Thoracic aorta (tissue), 2 donors: ENCODE results near the gene RBM23. TPM values are rescaled to one million over a fixed set of nuclear protein-coding genes. Genes with fewer than 3 reads are reported as not detected.

Source experiments
- ATAC-seq: fragments of 150-250 bp; one replicate; pipeline ENCODE4 v1.8.0; 2017; ENCODE audit warnings: low read depth; ENCODE audit not compliant: insufficient number of reproducible peaks, low FRiP score
- DNase-seq: peaks from one replicate; pipeline ENCODE4 v3.0.0-alpha.2; 2020; ENCODE audit warnings: low spot score
- H3K27ac ChIP-seq, 2 donors: fragments of 200-600 bp; sonication (generic); 1 replicate in 1 of 2; 2 replicates in 1 of 2; pipeline ENCODE4 v1.5.1; 2016; ENCODE audit warnings: mild to moderate bottlenecking in 2 of 2, moderate library complexity in 2 of 2
- H3K27me3 ChIP-seq: fragments of 200-600 bp; sonication (generic); replicated peaks from 2 replicates; pipeline ENCODE4 v1.6.0; 2016; ENCODE audit warnings: mild to moderate bottlenecking; ENCODE audit not compliant: insufficient read depth
- H3K36me3 ChIP-seq: fragments of 200-600 bp; sonication (generic); one replicate; pipeline ENCODE4 v1.5.1; 2016
- H3K4me1 ChIP-seq, 2 donors: fragments of 200-600 bp; sonication (generic); 1 replicate in 1 of 2; 2 replicates in 1 of 2; pipeline versions ENCODE4 v1.5.1 to v1.6.0; 2016; ENCODE audit warnings: low read depth in 2 of 2, mild to moderate bottlenecking in 1 of 2; ENCODE audit not compliant: control insufficient read depth in 1 of 2
- H3K4me3 ChIP-seq: fragments of 200-600 bp; sonication (generic); 2 replicates; pipeline ENCODE4 v1.5.1; 2016; ENCODE audit warnings: mild to moderate bottlenecking
- H3K9me3 ChIP-seq: fragments of 200-600 bp; sonication (generic); 2 replicates; pipeline ENCODE4 v1.5.1; 2016
- total RNA-seq, 2 donors: library from RNA; depleted of rRNA; stranded (reverse); fragments of >200 nt; gene quantifications; one replicate each; pipeline versions ENCODE4 v1.1.0 to v1.2.3, GENCODE V29; 2016
- TF ChIP-seq, protein P1 (sequence below): fragments of 200-600 bp; sonication (generic); IDR thresholded peaks from one replicate; pipeline ENCODE4 v1.5.1; 2019; ENCODE audit warnings: antibody characterized with exemption

RBM23 gene
- total RNA-seq, 2 donors from 2014 or later = 75.9 to 731 TPM

DNA sequence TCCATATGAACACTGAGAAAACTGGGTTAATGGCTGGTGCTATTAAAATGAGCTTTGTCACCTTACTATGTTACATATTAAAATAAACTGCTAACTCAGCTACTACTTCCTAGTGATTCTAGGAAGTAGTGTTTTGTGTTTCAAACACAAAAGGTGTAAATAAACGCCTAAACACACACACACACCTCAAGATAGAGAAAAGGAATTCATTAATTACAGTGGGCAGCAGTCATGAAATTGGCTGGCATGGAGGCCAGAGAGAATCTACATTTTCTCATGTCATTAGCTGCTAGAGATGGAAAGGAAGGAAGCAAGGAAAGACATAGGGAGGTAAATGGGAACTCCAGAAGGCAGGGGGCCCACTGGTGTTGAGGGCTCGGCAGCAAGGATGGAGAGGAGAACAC is 11.0 kb upstream of the RBM23 start:
- ATAC-seq = no peak
- H3K36me3 ChIP-seq = peaks cover 6% of the 10 kb centered on the region
- no peak for DNase-seq
- H3K27ac ChIP-seq = peak overlapping the region; percentile 92 to 94
- H3K4me3 ChIP-seq = peak overlapping the region; percentile 81
- H3K4me1 ChIP-seq = peaks cover 11 to 15% of the 10 kb centered on the region in 2 donors
- no peaks in the 10 kb centered on the region for H3K27me3 ChIP-seq
- TF ChIP-seq, protein P1, sequence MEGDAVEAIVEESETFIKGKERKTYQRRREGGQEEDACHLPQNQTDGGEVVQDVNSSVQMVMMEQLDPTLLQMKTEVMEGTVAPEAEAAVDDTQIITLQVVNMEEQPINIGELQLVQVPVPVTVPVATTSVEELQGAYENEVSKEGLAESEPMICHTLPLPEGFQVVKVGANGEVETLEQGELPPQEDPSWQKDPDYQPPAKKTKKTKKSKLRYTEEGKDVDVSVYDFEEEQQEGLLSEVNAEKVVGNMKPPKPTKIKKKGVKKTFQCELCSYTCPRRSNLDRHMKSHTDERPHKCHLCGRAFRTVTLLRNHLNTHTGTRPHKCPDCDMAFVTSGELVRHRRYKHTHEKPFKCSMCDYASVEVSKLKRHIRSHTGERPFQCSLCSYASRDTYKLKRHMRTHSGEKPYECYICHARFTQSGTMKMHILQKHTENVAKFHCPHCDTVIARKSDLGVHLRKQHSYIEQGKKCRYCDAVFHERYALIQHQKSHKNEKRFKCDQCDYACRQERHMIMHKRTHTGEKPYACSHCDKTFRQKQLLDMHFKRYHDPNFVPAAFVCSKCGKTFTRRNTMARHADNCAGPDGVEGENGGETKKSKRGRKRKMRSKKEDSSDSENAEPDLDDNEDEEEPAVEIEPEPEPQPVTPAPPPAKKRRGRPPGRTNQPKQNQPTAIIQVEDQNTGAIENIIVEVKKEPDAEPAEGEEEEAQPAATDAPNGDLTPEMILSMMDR = no peak
- H3K9me3 ChIP-seq = no peaks in the 10 kb centered on the region

DNA sequence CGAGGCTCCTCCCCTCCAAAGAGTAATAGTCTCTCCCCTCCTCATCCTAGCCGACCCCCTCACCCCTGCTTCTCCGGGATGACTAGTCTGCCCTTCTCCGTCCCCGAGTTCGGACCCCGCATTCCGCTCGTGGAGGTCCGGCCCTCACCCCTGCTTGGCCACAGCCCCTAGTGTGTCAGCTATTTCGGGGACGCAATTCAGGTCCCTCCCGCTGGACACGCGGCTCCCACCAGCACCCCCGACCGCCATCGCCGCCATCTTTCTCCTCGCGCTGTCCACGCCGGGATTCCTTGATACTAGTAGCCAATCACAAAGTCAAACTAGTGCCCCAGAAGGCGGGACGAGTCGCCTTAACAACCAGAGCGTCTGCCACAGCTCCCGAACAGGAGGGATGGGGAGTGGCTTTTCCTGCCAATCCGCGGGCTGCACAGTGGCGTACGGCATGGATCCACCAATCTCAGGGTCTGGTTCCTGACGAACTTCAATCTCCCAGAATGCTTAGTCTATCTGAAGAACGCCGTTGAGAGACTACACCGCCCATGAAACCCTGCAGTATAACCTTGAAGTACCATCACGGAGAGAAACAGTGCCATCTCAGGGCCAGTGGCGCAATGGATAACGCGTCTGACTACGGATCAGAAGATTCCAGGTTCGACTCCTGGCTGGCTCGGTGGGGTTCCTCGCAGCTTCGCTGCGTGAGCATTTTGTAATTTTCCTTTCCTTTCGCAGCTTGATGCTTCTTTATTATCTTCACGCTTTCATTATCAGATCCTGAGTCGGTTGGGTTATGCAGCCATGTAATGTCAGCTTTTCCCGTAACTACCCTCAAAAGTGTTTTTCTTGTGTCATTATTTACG is 10.4 kb upstream of the RBM23 start, which contains the start of gene PRMT5:
TSS of gene PRMT5 (minus strand) at position 273 of the 857 bp plus-strand sequence. CDS start at position 258, 15 bp downstream.
- Histone ChIP-seq H3K9me3 (no peaks in the 10 kb centered on the region), H3K4me3 (peak within 1 kb of the TSS; percentile 81), H3K36me3 (peaks cover 11% of the 10 kb centered on the region), H3K27me3 (no peaks in the 10 kb centered on the region), H3K27ac (peak within 1 kb of the TSS; percentile 92 to 94), H3K4me1 (peaks cover 11 to 15% of the 10 kb centered on the region in 2 donors)
- DNase-seq (peak; percentile 98), ATAC-seq (peak; percentile 100)
- TF ChIP-seq, protein P1 = no peak

DNA sequence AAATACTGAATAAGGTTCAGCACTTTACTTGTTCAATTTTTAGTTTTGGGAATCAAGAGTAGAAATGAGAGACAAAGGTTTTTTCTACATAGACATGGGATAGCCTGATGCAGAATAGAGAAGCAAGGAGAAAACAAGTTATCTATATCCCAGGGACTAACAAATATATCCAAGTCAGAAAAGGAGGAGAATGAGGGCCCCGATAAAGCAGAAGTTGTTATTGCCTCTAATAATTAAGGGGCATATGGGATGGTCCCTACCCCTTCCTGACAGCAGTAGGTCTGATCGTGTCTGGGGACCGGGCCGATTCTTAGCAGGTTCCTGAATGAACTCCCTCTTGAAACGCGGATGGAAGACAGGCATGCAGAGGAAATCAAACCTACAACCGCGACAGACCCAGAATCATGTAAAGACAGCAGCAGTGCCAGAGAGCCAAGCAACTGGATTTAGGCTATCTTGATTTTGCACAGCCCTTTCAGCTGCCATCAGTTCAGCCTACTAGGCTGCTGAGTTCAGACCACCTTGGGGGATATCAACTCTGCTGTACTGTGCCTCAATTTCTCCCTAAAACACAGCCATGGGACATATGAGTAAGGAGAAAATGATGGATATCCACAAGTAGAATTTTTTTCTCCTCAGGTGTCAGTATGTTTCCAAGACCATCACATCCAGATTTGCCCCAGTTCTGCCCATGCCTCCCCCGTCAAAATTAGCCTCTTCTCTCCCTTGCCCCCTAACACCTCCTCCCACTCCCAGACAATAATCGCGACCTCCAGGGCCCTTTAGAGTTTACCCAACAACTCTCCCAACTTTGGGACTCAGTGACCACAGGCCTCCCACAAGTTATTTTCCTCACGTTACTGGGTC is 9.5 kb upstream of the RBM23 start:
- peaks cover 11 to 15% of the 10 kb centered on the region in 2 donors for H3K4me1 ChIP-seq
- DNase-seq (no peak), ATAC-seq (no peak)
- no peaks in the 10 kb centered on the region for H3K9me3 ChIP-seq
- H3K36me3 ChIP-seq = peaks cover 20% of the 10 kb centered on the region
- peak overlapping the region; percentile 67 to 70 for H3K27ac ChIP-seq
- TF ChIP-seq, protein P1 = no peak
- peak overlapping the region; percentile 81 for H3K4me3 ChIP-seq
- H3K27me3 ChIP-seq = no peaks in the 10 kb centered on the region

DNA sequence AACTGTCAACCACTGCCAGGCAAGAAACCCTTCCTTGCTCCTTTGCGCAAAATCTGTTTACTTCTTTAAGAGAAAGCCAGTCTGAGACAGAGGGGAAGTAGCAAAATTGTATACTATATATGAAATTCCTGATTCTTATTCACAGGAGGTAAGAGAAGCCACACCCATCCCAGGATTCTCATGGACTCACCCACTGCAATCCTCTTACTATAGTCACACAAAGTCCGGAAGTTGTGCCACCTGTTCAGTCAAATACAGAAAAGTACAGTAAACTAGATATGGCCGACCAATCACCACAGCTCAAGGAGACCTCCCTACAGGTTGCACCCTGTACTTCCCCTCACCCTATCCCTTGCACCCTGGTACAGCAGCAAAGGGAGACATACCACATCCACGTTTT is 7.4 kb upstream of the RBM23 start:
- H3K9me3 ChIP-seq = no peaks in the 10 kb centered on the region

More for the DNA sequence above, 7.4 kb upstream of the RBM23 start:
- Histone ChIP-seq H3K4me1 (peaks cover 11 to 15% of the 10 kb centered on the region in 2 donors), H3K4me3 (no peak overlapping the region), H3K27ac (no peak overlapping the region), H3K27me3 (no peaks in the 10 kb centered on the region), H3K36me3 (peaks cover 24% of the 10 kb centered on the region)
- TF ChIP-seq, protein P1 = no peak
- DNase-seq (no peak), ATAC-seq (no peak)
